Measurements from ENCODE around the gene KLHDC8B.

The KLHDC8B gene

DNA sequence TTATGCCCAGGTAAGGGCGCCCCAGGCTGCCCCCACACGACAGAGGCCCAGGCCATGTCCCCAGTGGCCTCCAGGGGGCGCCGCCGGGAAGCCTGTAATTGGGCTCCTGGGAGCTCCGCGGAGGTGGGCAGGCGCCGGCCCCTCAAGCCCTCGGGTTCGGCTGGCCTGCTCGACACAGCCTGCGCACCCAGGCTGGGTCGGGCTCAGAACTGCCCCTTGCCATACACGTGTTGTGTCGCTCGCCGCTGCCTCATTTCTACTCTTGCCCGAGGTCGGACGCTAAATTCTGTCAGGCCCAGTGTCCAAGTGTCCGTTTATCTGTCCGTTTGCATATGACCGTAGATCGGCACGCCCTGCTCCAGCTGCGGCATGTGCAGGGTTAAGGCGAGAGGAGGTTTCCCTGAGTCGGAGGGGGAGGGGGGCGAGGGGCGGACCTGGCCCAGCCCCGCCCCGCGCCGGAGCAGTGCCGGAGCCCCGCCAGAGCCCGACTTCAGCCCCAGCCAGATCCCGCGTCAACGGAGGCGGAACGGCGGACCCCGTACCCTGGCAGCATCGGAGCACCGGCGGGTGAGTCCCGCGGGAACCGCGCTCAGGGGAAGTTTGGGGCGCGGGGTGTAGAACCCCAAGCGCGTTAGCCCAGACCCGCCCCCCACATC is at the start of gene KLHDC8B:
Gene KLHDC8B, plus strand, starts transcription at position 480 of the 656 bp plus-strand sequence. CDS start 1,172 bp downstream, outside the sequence.
- peak within 1 kb of the TSS; percentile 83 for H3K4me3 ChIP-seq
- H3K27ac ChIP-seq, result no peak within 1 kb of the TSS
- no peak for DNase-seq (ENCODE audit: low read depth, low spot score)
- H3K9me3 ChIP-seq (ENCODE audit: low read depth, low read length), result no peaks in the 10 kb centered on the region
- peak; percentile 38; the same call in 1 of the 2 replicates for TF ChIP-seq POLR2AphosphoS5 (IDR thresholded peaks at IDR 0.05; ENCODE audit: borderline replicate concordance, low read depth, low read length)
- TF ChIP-seq EZH2 (IDR thresholded peaks at IDR 0.05), result no peak
- no peak for TF ChIP-seq FOXP2 (optimal IDR thresholded peaks at IDR 0.05; ENCODE audit: control extremely low read depth, extremely low read length, insufficient read depth)
- H3K36me3 ChIP-seq (ENCODE audit: insufficient read depth, low read length), result no peaks in the 10 kb centered on the region
- peak within 1 kb of the TSS; percentile 70 for H3K9ac ChIP-seq (ENCODE audit: insufficient read length)

DNA sequence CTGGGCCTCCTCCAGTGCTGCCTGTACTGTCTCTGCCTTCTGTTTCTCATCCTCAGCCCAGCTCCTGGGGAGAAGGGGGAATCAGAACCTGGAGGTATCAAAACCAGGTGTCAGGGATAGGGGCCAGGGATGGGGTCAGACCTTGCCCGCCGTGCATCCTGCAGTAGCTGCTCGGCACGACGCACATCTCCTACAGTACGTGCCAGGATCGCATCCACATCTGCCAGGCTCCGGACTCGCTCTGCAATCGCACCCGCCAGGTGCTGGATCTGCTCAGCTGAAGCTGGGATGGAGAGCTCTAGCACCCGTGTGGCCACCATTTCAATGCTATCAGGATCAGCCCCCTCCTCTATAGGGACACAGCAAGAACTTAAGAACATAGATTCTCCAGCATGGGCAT is 49.4 kb upstream of the KLHDC8B start:
- H3K9ac ChIP-seq (ENCODE audit: insufficient read length), result no peak overlapping the region
- TF ChIP-seq EZH2 (IDR thresholded peaks at IDR 0.05), result no peak
- no peak for TF ChIP-seq FOXP2 (optimal IDR thresholded peaks at IDR 0.05; ENCODE audit: control extremely low read depth, extremely low read length, insufficient read depth)
- DNase-seq (ENCODE audit: low read depth, low spot score), result no peak
- no peak overlapping the region for H3K27ac ChIP-seq
- H3K9me3 ChIP-seq (ENCODE audit: low read depth, low read length), result no peaks in the 10 kb centered on the region
- peaks cover 9% of the 10 kb centered on the region; the same call in 1 of the 2 replicates for H3K36me3 ChIP-seq (ENCODE audit: insufficient read depth, low read length)
- no peak overlapping the region for H3K4me3 ChIP-seq

DNA sequence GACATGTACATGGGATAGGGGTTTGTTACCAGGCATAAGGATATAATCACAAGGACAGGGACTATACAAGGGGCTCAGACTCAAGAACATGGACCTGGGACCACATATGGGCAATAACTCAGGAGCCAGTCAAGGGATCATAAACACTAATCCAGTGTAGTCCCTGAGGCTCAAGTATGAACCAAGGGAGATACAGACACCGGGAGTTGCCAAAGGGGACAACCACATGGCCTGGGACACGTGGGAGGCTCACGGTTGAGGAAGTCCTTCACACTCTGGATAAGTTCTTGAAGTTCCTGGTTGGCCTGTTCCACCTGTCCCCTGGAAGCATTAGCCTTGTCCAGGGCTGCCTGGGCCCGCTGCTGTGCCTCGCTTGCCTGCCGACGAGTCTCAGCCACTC is 48.9 kb upstream of the KLHDC8B start:
- no peak overlapping the region for H3K27ac ChIP-seq
- DNase-seq (ENCODE audit: low read depth, low spot score), result no peak
- H3K9ac ChIP-seq (ENCODE audit: insufficient read length), result no peak overlapping the region
- no peak overlapping the region for H3K4me3 ChIP-seq
- H3K36me3 ChIP-seq (ENCODE audit: insufficient read depth, low read length), result peaks cover 5% of the 10 kb centered on the region; the same call in 1 of the 2 replicates
- no peak for TF ChIP-seq POLR2AphosphoS5 (IDR thresholded peaks at IDR 0.05; ENCODE audit: borderline replicate concordance, low read depth, low read length)
- no peak for TF ChIP-seq FOXP2 (optimal IDR thresholded peaks at IDR 0.05; ENCODE audit: control extremely low read depth, extremely low read length, insufficient read depth)
- TF ChIP-seq EZH2 (IDR thresholded peaks at IDR 0.05), result no peak
- no peaks in the 10 kb centered on the region for H3K9me3 ChIP-seq (ENCODE audit: low read depth, low read length)

DNA sequence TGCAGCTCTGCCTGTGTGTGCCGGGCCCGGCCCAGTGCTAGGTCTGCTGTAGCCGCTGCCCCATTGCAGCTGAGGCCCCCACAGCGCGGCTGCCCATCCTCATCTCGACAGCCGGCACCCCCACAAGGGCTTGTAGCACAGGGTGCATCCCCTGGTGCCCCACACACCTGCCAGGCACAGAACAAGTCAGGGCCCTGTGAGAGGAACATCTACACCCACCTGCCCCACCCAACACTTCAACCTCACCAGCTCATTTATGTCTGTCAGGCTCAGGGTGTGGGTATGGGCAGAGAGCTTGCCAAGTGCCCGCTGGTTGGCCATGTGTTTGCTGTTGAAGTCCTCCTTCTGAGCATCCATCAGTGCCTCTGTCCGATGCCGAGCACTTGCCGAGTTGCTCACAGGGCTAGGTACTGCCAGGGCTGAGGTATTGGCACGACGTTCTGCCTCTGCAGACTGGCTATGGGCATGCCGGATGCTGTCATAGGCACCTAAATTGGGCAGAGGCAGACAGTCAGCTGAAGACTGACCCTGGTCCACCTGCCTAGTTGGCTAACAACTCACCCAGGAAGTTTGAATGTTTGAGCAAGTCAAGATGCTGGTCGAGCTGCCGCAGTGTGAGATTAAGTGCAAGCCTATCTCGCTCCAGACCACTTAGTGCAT is 48.4 kb upstream of the KLHDC8B start:
- DNase-seq (ENCODE audit: low read depth, low spot score), result no peak
- H3K9ac ChIP-seq (ENCODE audit: insufficient read length), result no peak overlapping the region
- H3K36me3 ChIP-seq (ENCODE audit: insufficient read depth, low read length), result no peaks in the 10 kb centered on the region; the same call in 1 of the 2 replicates
- no peaks in the 10 kb centered on the region for H3K9me3 ChIP-seq (ENCODE audit: low read depth, low read length)
- TF ChIP-seq FOXP2 (optimal IDR thresholded peaks at IDR 0.05; ENCODE audit: control extremely low read depth, extremely low read length, insufficient read depth) (no peak), EZH2 (IDR thresholded peaks at IDR 0.05) (no peak), POLR2AphosphoS5 (IDR thresholded peaks at IDR 0.05; ENCODE audit: borderline replicate concordance, low read depth, low read length) (no peak)
- no peak overlapping the region for H3K27ac ChIP-seq
- H3K4me3 ChIP-seq, result no peak overlapping the region

DNA sequence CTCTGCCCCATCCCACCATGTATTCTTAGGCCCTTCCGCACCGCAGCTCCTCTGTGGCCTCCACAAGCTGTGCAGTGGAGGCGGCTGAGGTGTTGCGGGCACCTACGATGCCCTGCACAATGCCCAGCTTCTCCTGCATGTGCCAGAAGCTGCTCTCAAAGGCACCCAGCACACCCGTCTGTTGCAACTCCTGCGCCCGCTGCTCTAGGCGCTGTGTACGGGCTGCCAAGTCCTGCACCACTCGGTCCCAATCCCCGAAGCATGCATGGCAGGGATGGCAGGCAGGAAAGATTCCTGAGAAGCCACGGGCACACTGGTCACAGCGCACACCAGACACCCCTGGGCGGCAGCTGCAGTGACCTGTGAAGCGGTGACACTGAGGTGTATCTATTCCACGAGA is 47.7 kb upstream of the KLHDC8B start:
- Histone ChIP-seq H3K9ac (ENCODE audit: insufficient read length) (no peak overlapping the region), H3K36me3 (ENCODE audit: insufficient read depth, low read length) (no peaks in the 10 kb centered on the region), H3K4me3 (no peak overlapping the region), H3K9me3 (ENCODE audit: low read depth, low read length) (no peaks in the 10 kb centered on the region), H3K27ac (no peak overlapping the region)
- no peak for DNase-seq (ENCODE audit: low read depth, low spot score)
- TF ChIP-seq EZH2 (IDR thresholded peaks at IDR 0.05) (no peak), FOXP2 (optimal IDR thresholded peaks at IDR 0.05; ENCODE audit: control extremely low read depth, extremely low read length, insufficient read depth) (no peak), POLR2AphosphoS5 (IDR thresholded peaks at IDR 0.05; ENCODE audit: borderline replicate concordance, low read depth, low read length) (no peak)

DNA sequence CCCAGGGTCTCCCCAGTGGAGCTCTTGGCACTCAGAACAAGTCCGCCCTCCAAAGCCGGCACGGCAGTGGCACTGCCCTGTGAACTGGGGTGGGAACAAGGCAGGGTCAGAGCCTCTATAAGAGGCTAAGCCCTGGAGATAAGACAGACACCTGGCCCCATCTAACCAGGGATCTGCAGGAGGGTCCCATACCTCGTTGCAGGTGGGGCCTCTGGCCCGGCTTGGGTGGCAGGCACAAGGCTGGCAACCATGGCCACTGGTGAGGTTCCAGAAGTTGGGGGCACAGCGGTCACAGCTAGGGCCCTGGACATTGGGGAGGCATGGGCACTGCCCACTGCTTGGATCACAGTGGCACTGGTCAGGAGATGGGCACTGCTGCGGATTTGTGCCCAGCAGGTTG is 47.2 kb upstream of the KLHDC8B start:
- Histone ChIP-seq H3K27ac (no peak overlapping the region), H3K9me3 (ENCODE audit: low read depth, low read length) (no peaks in the 10 kb centered on the region), H3K4me3 (no peak overlapping the region), H3K36me3 (ENCODE audit: insufficient read depth, low read length) (no peaks in the 10 kb centered on the region), H3K9ac (ENCODE audit: insufficient read length) (no peak overlapping the region)
- TF ChIP-seq POLR2AphosphoS5 (IDR thresholded peaks at IDR 0.05; ENCODE audit: borderline replicate concordance, low read depth, low read length) (no peak), EZH2 (IDR thresholded peaks at IDR 0.05) (no peak), FOXP2 (optimal IDR thresholded peaks at IDR 0.05; ENCODE audit: control extremely low read depth, extremely low read length, insufficient read depth) (no peak)
- DNase-seq (ENCODE audit: low read depth, low spot score), result no peak

DNA sequence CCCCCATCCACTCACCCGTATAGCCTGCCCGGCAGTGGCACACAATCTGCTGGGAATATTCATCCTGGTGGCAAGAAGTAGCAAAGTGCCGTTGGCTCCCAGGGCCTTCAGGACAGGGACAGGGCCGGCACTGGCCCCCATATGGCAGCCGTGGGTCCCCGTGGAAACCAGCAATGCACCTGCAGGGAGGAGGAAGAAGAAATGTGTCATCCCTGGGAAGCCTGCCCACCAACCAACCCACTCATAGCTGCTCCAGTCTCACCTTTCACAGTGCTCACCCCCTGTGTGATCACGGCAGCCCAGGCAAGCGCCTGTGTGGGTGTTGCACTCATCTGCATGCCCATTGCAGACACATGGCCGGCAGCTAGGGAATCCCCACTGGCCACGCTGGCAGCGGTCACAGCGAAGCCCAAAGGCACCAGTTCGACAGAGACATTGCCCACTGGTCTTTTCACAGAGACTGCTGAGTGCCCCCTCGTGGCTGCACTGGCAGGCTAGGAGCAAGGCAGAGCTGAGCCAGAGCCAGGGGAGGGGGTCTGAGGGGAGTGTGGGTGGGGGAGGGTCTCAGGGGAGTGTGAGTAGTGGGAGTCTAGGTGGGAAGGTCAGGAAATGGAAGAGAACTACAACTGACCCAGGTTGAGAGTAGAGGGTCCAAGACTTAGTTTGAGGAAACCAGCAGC is 46.3 kb upstream of the KLHDC8B start:
- H3K9me3 ChIP-seq (ENCODE audit: low read depth, low read length), result no peaks in the 10 kb centered on the region
- no peak overlapping the region for H3K4me3 ChIP-seq
- no peak overlapping the region for H3K9ac ChIP-seq (ENCODE audit: insufficient read length)
- no peak for DNase-seq (ENCODE audit: low read depth, low spot score)
- H3K36me3 ChIP-seq (ENCODE audit: insufficient read depth, low read length), result no peaks in the 10 kb centered on the region
- no peak overlapping the region for H3K27ac ChIP-seq
- TF ChIP-seq POLR2AphosphoS5 (IDR thresholded peaks at IDR 0.05; ENCODE audit: borderline replicate concordance, low read depth, low read length), result no peak
- TF ChIP-seq FOXP2 (optimal IDR thresholded peaks at IDR 0.05; ENCODE audit: control extremely low read depth, extremely low read length, insufficient read depth), result no peak
- TF ChIP-seq EZH2 (IDR thresholded peaks at IDR 0.05), result no peak

DNA sequence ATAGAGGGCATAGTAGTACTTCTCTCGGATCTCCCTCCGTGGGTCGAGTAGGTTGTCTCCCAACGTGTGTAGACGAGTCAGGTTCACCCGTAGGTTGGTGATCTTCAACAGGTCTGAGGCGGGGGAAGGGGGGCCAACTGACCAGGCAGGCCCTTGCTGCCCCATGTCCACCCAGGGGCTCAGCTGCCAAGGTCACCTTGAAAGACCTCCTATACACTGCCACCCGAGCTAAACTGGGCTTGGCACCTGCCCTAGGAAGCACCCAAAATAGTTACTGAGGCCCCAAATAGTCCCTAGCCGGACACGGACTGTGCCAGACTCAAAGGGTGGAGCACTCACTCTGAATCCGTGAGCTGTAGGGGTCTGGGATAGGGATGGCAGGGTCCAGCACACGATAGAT is 40.4 kb upstream of the KLHDC8B start:
- no peaks in the 10 kb centered on the region for H3K36me3 ChIP-seq (ENCODE audit: insufficient read depth, low read length)
- no peak overlapping the region for H3K4me3 ChIP-seq
- no peaks in the 10 kb centered on the region for H3K9me3 ChIP-seq (ENCODE audit: low read depth, low read length)
- no peak for DNase-seq (ENCODE audit: low read depth, low spot score)
- H3K9ac ChIP-seq (ENCODE audit: insufficient read length), result no peak overlapping the region
- TF ChIP-seq EZH2 (IDR thresholded peaks at IDR 0.05) (no peak), FOXP2 (optimal IDR thresholded peaks at IDR 0.05; ENCODE audit: control extremely low read depth, extremely low read length, insufficient read depth) (no peak), POLR2AphosphoS5 (IDR thresholded peaks at IDR 0.05; ENCODE audit: borderline replicate concordance, low read depth, low read length) (no peak)
- H3K27ac ChIP-seq, result no peak overlapping the region

All from SK-N-MC (cell line).